Keratinocyte (primary cell): ENCODE results near the gene HLA-F. TPM values are rescaled to one million over a fixed set of nuclear protein-coding genes. Genes with fewer than 3 reads are reported as not detected.

Experiments used
- DNase-seq: peaks from one replicate; pipeline ENCODE4 v3.0.0-alpha.2; 2011; ENCODE audit warnings: low read depth, missing footprints, low spot score
- FAIRE-seq: peaks from 2 replicates; lab custom pipeline; 2011; peaks lifted over from hg19 to GRCh38; lab: Jason Lieb, UNC
- H2AFZ ChIP-seq: 2 replicates; pipeline ENCODE4 v1.6.0; 2012; ENCODE audit warnings: low read length, control low read depth, inconsistent platforms; ENCODE audit not compliant: control insufficient read depth
- H3K27ac ChIP-seq: 2 replicates; pipeline ENCODE4 v1.5.1; 2011; ENCODE audit warnings: low read length; ENCODE audit not compliant: control insufficient read depth, insufficient read depth
- H3K27me3 ChIP-seq: 3 replicates; pipeline ENCODE4 v1.6.0; 2011; ENCODE audit warnings: low read length; ENCODE audit not compliant: control insufficient read depth, insufficient read depth; ENCODE audit errors: extremely low read depth
- H3K36me3 ChIP-seq, 2 experiments: 2 replicates in 1 of 2; 3 replicates in 1 of 2; pipeline ENCODE4 v1.5.1; 2011; ENCODE audit warnings: low read length in 2 of 2, mild to moderate bottlenecking in 1 of 2; ENCODE audit not compliant: control insufficient read depth in 2 of 2, insufficient read depth in 2 of 2; ENCODE audit errors: extremely low read depth in 1 of 2
- H3K4me1 ChIP-seq: 3 replicates; pipeline ENCODE4 v1.5.1; 2011; ENCODE audit warnings: low read length; ENCODE audit not compliant: control insufficient read depth, insufficient read depth; ENCODE audit errors: extremely low read depth
- H3K4me2 ChIP-seq: 3 replicates; pipeline ENCODE4 v1.6.0; 2011; ENCODE audit warnings: low read depth, low read length; ENCODE audit not compliant: control insufficient read depth, insufficient read depth; ENCODE audit errors: extremely low read depth
- H3K4me3 ChIP-seq, 3 experiments: fragments of 200-600 bp in 1 of 3; sonication (generic) in 1 of 3; 2 replicates in 2 of 3; 3 replicates in 1 of 3; pipeline ENCODE4 v1.5.1; 2011 to 2016; ENCODE audit warnings: low read length in 3 of 3, mild to moderate bottlenecking in 3 of 3, control low read depth in 2 of 3, inconsistent platforms in 1 of 3, low read depth in 1 of 3, mixed read lengths in 1 of 3, mixed run types in 1 of 3, moderate library complexity in 1 of 3; ENCODE audit not compliant: control insufficient read depth in 2 of 3, insufficient read depth in 2 of 3; ENCODE audit errors: extremely low read depth in 1 of 3
- H3K79me2 ChIP-seq: 2 replicates; pipeline ENCODE4 v1.6.0; 2012; ENCODE audit warnings: low read length; ENCODE audit not compliant: control insufficient read depth, insufficient read depth
- H3K9ac ChIP-seq: 3 replicates; pipeline ENCODE4 v1.6.0; 2011; ENCODE audit warnings: low read length; ENCODE audit not compliant: control insufficient read depth, insufficient read depth; ENCODE audit errors: extremely low read depth
- H3K9me1 ChIP-seq: 3 replicates; pipeline ENCODE4 v1.6.0; 2011; ENCODE audit warnings: low read length; ENCODE audit not compliant: control insufficient read depth, insufficient read depth; ENCODE audit errors: extremely low read depth
- H3K9me3 ChIP-seq: 2 replicates; pipeline ENCODE4 v1.5.1; 2012; ENCODE audit warnings: low read depth, low read length; ENCODE audit not compliant: control insufficient read depth
- H4K20me1 ChIP-seq: 3 replicates; pipeline ENCODE4 v1.6.0; 2011; ENCODE audit warnings: low read length; ENCODE audit not compliant: control insufficient read depth, insufficient read depth; ENCODE audit errors: extremely low read depth
- CTCF ChIP-seq, 3 experiments: IDR thresholded peaks in 1 of 3; conservative IDR thresholded peaks in 1 of 3; optimal IDR thresholded peaks in 1 of 3; 2 replicates in 2 of 3; 3 replicates in 1 of 3; pipeline versions ENCODE3 to v1.5.1; 2011; ENCODE audit warnings: low read length in 3 of 3, mild to moderate bottlenecking in 3 of 3, moderate library complexity in 2 of 3, control low read depth in 1 of 3, inconsistent platforms in 1 of 3; ENCODE audit not compliant: insufficient read depth in 2 of 3; ENCODE audit errors: extremely low read depth in 1 of 3
- EZH2 ChIP-seq: IDR thresholded peaks from one replicate; pipeline ENCODE4 v1.6.1; 2012; ENCODE audit warnings: inconsistent platforms, mild to moderate bottlenecking, low read length, moderate library complexity
- dilution Hi-C: fragments of 300-500 bp; cut with MboI; formaldehyde crosslinking; loops from one replicate; pipeline ENCODE4 v1.7.0; 2020; ENCODE audit warnings: low sequenced_read_pairs; ENCODE audit not compliant: extremely low pct_ligation_motif_present
- polyA plus RNA-seq, 5 experiments: library from polyadenylated mRNA; depleted of rRNA in 3 of 5; stranded (reverse) in 3 of 5; stranded (forward) in 1 of 5; unstranded in 1 of 5; fragments of >200 nt; gene quantifications; 1 replicate in 1 of 5; 2 replicates in 3 of 5; 3 replicates in 1 of 5; pipeline versions ENCODE4 v1.2.1 to v1.2.3, GENCODE V29; 2011 to 2012; ENCODE audit warnings: missing spikeins in 2 of 5, low read depth in 1 of 5, low replicate concordance in 1 of 5

HLA-F gene
- polyA plus RNA-seq, 1 donor (not counting 4 experiments of a cell fraction or from before 2014, with no cell fraction given) = 36.2 TPM

- H4K20me1 ChIP-seq = no peaks in the 10 kb centered on the region
- H3K4me1 ChIP-seq = peaks cover 8% of the 10 kb centered on the region
- dilution Hi-C loops = no loop called here
- no peak overlapping the region for H3K27ac ChIP-seq
- H3K9ac ChIP-seq = no peak overlapping the region
- H3K9me1 ChIP-seq = no peaks in the 10 kb centered on the region
- FAIRE-seq (no peak), DNase-seq (no peak)
- H3K27me3 ChIP-seq = no peaks in the 10 kb centered on the region
- H3K79me2 ChIP-seq = no peaks in the 10 kb centered on the region
- H3K4me2 ChIP-seq = no peak overlapping the region
- peaks cover 0 to 8% of the 10 kb centered on the region in 2 experiments for H3K36me3 ChIP-seq
- no peak for TF ChIP-seq CTCF (optimal IDR thresholded peaks at IDR 0.05 in 1 of 3, IDR thresholded peaks at IDR 0.05 in 1 of 3, conservative IDR thresholded peaks at IDR 0.05 in 1 of 3; ENCODE audit: extremely low read depth in 1 of 3, insufficient read depth in 2 of 3, low read length in 3 of 3)
- TF ChIP-seq EZH2 = no peak
- no peaks in the 10 kb centered on the region for H3K9me3 ChIP-seq
- H2AFZ ChIP-seq = no peak overlapping the region
- no peak overlapping the region for H3K4me3 ChIP-seq
These were observed 7.4 kb downstream of the HLA-F start for GRCh38 chr6:29730575-29731126.

- peaks cover 8% of the 10 kb centered on the region for H3K4me1 ChIP-seq
- H3K27me3 ChIP-seq = no peaks in the 10 kb centered on the region
- H2AFZ ChIP-seq = no peak overlapping the region
- no peak overlapping the region for H3K4me3 ChIP-seq
- H3K79me2 ChIP-seq = no peaks in the 10 kb centered on the region
- peaks cover 0 to 3% of the 10 kb centered on the region in 2 experiments for H3K36me3 ChIP-seq
- no peak for TF ChIP-seq CTCF (optimal IDR thresholded peaks at IDR 0.05 in 1 of 3, IDR thresholded peaks at IDR 0.05 in 1 of 3, conservative IDR thresholded peaks at IDR 0.05 in 1 of 3; ENCODE audit: extremely low read depth in 1 of 3, insufficient read depth in 2 of 3, low read length in 3 of 3)
- TF ChIP-seq EZH2 = no peak
- H3K9me3 ChIP-seq = no peaks in the 10 kb centered on the region
- no peak overlapping the region for H3K27ac ChIP-seq
- H3K9me1 ChIP-seq = no peaks in the 10 kb centered on the region
- dilution Hi-C loops = no loop called here
- no peak for FAIRE-seq
- no peak for DNase-seq
- no peak overlapping the region for H3K4me2 ChIP-seq
- no peaks in the 10 kb centered on the region for H4K20me1 ChIP-seq
- H3K9ac ChIP-seq = no peak overlapping the region
These were observed 8.0 kb downstream of the HLA-F start for GRCh38 chr6:29731281-29731680.
